H9 (cell line): ENCODE measurements around the gene SRBD1. TPM values are rescaled to one million over a fixed set of nuclear protein-coding genes. Genes with fewer than 3 reads are reported as not detected.

Source experiments
- DNase-seq: peaks from one replicate; pipeline ENCODE4 v3.0.0-alpha.2; 2017
- H2AFZ ChIP-seq: one replicate; pipeline ENCODE4 v1.6.1; 2013; ENCODE audit warnings: mild to moderate bottlenecking, low read length, control low read depth, moderate library complexity
- H2AK5ac ChIP-seq: 2 replicates; pipeline ENCODE4 v1.6.1; 2013; ENCODE audit warnings: low read length, control low read depth, mixed read lengths; ENCODE audit not compliant: insufficient read length
- H2BK120ac ChIP-seq: one replicate; pipeline ENCODE4 v1.6.1; 2013; ENCODE audit warnings: low read depth, mild to moderate bottlenecking, low read length, control low read depth, inconsistent platforms; ENCODE audit not compliant: poor library complexity, severe bottlenecking
- H2BK12ac ChIP-seq: 2 replicates; pipeline ENCODE4 v1.6.1; 2013; ENCODE audit warnings: low read length, control low read depth, mixed read lengths, low read depth; ENCODE audit not compliant: insufficient read length
- H2BK15ac ChIP-seq: 2 replicates; pipeline ENCODE4 v1.6.1; 2013; ENCODE audit warnings: low read depth, low read length, control low read depth
- H2BK20ac ChIP-seq: one replicate; pipeline ENCODE4 v1.6.1; 2013; ENCODE audit warnings: low read depth, mild to moderate bottlenecking, low read length, control low read depth, inconsistent platforms; ENCODE audit not compliant: poor library complexity, severe bottlenecking
- H2BK5ac ChIP-seq: 2 replicates; pipeline ENCODE4 v1.6.1; 2013; ENCODE audit warnings: low read length, control low read depth, mixed read lengths; ENCODE audit not compliant: insufficient read length
- H3K14ac ChIP-seq: 2 replicates; pipeline ENCODE4 v1.6.1; 2013; ENCODE audit warnings: low read length, control low read depth; ENCODE audit not compliant: insufficient read depth
- H3K18ac ChIP-seq: 2 replicates; pipeline ENCODE4 v1.6.1; 2013; ENCODE audit warnings: low read depth, mild to moderate bottlenecking, mixed read lengths, low read length, control low read depth; ENCODE audit not compliant: insufficient read length
- H3K23ac ChIP-seq: 2 replicates; pipeline ENCODE4 v1.6.1; 2013; ENCODE audit warnings: low read length, control low read depth, mixed read lengths, low read depth; ENCODE audit not compliant: insufficient read length
- H3K23me2 ChIP-seq: 2 replicates; pipeline ENCODE4 v1.6.1; 2013; ENCODE audit warnings: low read depth, mild to moderate bottlenecking, mixed read lengths, low read length, control low read depth; ENCODE audit not compliant: insufficient read length, poor library complexity, severe bottlenecking
- H3K27ac ChIP-seq: 2 replicates; pipeline ENCODE4 v1.5.1; 2013; ENCODE audit warnings: low read length, control low read depth, mixed read lengths, low read depth; ENCODE audit not compliant: insufficient read length
- H3K27me3 ChIP-seq: 2 replicates; pipeline ENCODE4 v1.6.1; 2013; ENCODE audit warnings: low read length, control low read depth, inconsistent platforms; ENCODE audit not compliant: insufficient read depth
- H3K4ac ChIP-seq: 2 replicates; pipeline ENCODE4 v1.6.1; 2013; ENCODE audit warnings: low read depth, mild to moderate bottlenecking, control low read depth, inconsistent platforms, low read length, moderate library complexity
- H3K4me1 ChIP-seq: 2 replicates; pipeline ENCODE4 v1.6.1; 2013; ENCODE audit warnings: low read length, control low read depth, inconsistent platforms; ENCODE audit not compliant: insufficient read depth
- H3K4me2 ChIP-seq: 2 replicates; pipeline ENCODE4 v1.6.1; 2013; ENCODE audit warnings: low read length, control low read depth, mixed read lengths; ENCODE audit not compliant: insufficient read length, insufficient read depth
- H3K56ac ChIP-seq: 2 replicates; pipeline ENCODE4 v1.6.1; 2013; ENCODE audit warnings: low read depth, mild to moderate bottlenecking, mixed read lengths, low read length, control low read depth; ENCODE audit not compliant: insufficient read length
- H3K79me1 ChIP-seq: 2 replicates; pipeline ENCODE4 v1.6.1; 2013; ENCODE audit warnings: low read depth, mild to moderate bottlenecking, moderate library complexity, low read length, control low read depth, inconsistent platforms; ENCODE audit not compliant: insufficient read depth, poor library complexity, severe bottlenecking
- H3K79me2 ChIP-seq: 2 replicates; pipeline ENCODE4 v1.6.1; 2013; ENCODE audit warnings: low read length, control low read depth, inconsistent platforms; ENCODE audit not compliant: insufficient read depth
- H3K9ac ChIP-seq: 2 replicates; pipeline ENCODE4 v1.6.1; 2013; ENCODE audit warnings: low read length, control low read depth, mixed read lengths; ENCODE audit not compliant: insufficient read length; ENCODE audit errors: extremely low read depth
- H3K9me3 ChIP-seq: one replicate; pipeline ENCODE4 v1.6.1; 2013; ENCODE audit warnings: low read depth, low read length, inconsistent platforms; ENCODE audit not compliant: control insufficient read depth
- H3T11ph ChIP-seq: one replicate; pipeline ENCODE4 v1.6.1; 2013; ENCODE audit warnings: mild to moderate bottlenecking, low read length, control low read depth, inconsistent platforms
- H4K20me1 ChIP-seq: one replicate; pipeline ENCODE4 v1.6.1; 2013; ENCODE audit not compliant: control insufficient read depth, insufficient read length, insufficient read depth
- H4K5ac ChIP-seq: 2 replicates; pipeline ENCODE4 v1.6.1; 2013; ENCODE audit warnings: low read depth, mild to moderate bottlenecking, mixed read lengths, low read length, control low read depth; ENCODE audit not compliant: insufficient read length
- H4K8ac ChIP-seq: replicated peaks from 2 replicates; pipeline ENCODE4 v1.6.1; 2013; ENCODE audit warnings: low read length, control low read depth, mixed read lengths, low read depth; ENCODE audit not compliant: insufficient read length
- H4K91ac ChIP-seq: 2 replicates; pipeline ENCODE4 v1.6.1; 2013; ENCODE audit warnings: low read depth, mild to moderate bottlenecking, moderate library complexity, mixed read lengths, low read length, control low read depth; ENCODE audit not compliant: insufficient read length
- H3K27ac Mint-ChIP-seq, 3 experiments: 2 replicates in 2 of 3; 3 replicates in 1 of 3; pipeline ENCODE4 v1.8.0; 2020 to 2021; ENCODE audit warnings: mixed read lengths in 3 of 3, mild to moderate bottlenecking in 1 of 3, moderate library complexity in 1 of 3
- H3K27me3 Mint-ChIP-seq: 2 replicates; pipeline ENCODE4 v1.8.0; 2021; ENCODE audit warnings: low read depth, mild to moderate bottlenecking, moderate library complexity, mixed read lengths
- H3K36me3 Mint-ChIP-seq, 3 experiments: 2 replicates in 2 of 3; 3 replicates in 1 of 3; pipeline ENCODE4 v1.8.0; 2020 to 2021; ENCODE audit warnings: low read depth in 3 of 3, mixed read lengths in 3 of 3; ENCODE audit not compliant: insufficient read depth in 1 of 3
- H3K4me1 Mint-ChIP-seq, 2 experiments: 2 replicates each; pipeline ENCODE4 v1.8.0; 2020; ENCODE audit warnings: mixed read lengths in 2 of 2
- H3K4me3 Mint-ChIP-seq, 2 experiments: 2 replicates in 1 of 2; 3 replicates in 1 of 2; pipeline ENCODE4 v1.8.0; 2020 to 2021; ENCODE audit warnings: mild to moderate bottlenecking in 2 of 2, mixed read lengths in 2 of 2, moderate library complexity in 1 of 2
- H3K9me3 Mint-ChIP-seq, 2 experiments: 2 replicates in 1 of 2; 3 replicates in 1 of 2; pipeline ENCODE4 v1.8.0; 2020; ENCODE audit warnings: mild to moderate bottlenecking in 2 of 2, mixed read lengths in 2 of 2, moderate library complexity in 1 of 2
- CTCF ChIP-seq: fragments of 200-600 bp; sonication (generic); conservative IDR thresholded peaks from 3 replicates; pipeline ENCODE4 v1.8.0; 2021; ENCODE audit warnings: antibody characterized with exemption, mild to moderate bottlenecking
- WGBS: extraction: QIAGEN DNeasy Blood & Tissue Kit; methylation state at CpG from one replicate; pipeline ENCODE4 v1.1.7; 2013; ENCODE audit warnings: missing lambda C conversion rate, low lambda C conversion rate, mixed read lengths; ENCODE audit not compliant: insufficient read length; ENCODE audit errors: extremely low coverage; 5-methylcytosine and 5-hydroxymethylcytosine counted together
- total RNA-seq: library from RNA; stranded (reverse); gene quantifications from 2 replicates; pipeline ENCODE4 v1.2.1, GENCODE V29; 2021

SRBD1 gene
- total RNA-seq, 1 experiment from 2014 or later: 18.3 TPM

DNA sequence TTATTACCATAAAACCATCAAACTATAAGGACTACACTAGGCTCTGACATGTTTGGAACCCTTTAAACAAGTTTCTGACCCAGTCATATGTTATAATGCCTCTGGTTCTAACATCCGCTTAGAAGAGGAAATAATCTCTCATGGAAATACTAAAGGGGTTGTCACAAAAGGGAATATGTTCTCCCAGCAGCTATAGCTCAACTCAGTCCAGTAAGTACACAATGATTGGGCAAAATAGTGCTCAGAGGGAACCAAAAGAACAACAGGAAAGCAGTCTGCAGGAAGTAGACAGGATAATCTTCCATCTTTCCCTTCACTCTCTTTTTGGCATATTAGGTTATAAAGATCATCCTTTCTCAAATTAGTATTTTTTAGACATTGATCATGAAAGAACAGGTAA lies 4.3 kb downstream of the SRBD1 start:
- H3K79me2 ChIP-seq: peaks cover 1% of the 10 kb centered on the region; the same call in 1 of the 2 replicates
- H4K20me1 ChIP-seq: no peaks in the 10 kb centered on the region
- no CpG with 5 or more reads among the region's 1 CpG for WGBS
- no peak overlapping the region for H3K18ac ChIP-seq
- no peak overlapping the region for H3K23ac ChIP-seq
- H3K36me3 Mint-ChIP-seq: peaks cover 7 to 20% (median 16%) of the 10 kb centered on the region in 3 experiments; a peak in 6 of 7 replicates
- H3K4me2 ChIP-seq: no peak overlapping the region
- H2BK20ac ChIP-seq: no peak overlapping the region
- H3K23me2 ChIP-seq: no peaks in the 10 kb centered on the region
- H3K9me3 ChIP-seq: no peaks in the 10 kb centered on the region
- DNase-seq: no peak
- H3K9me3 Mint-ChIP-seq: no peaks in the 10 kb centered on the region
- no peak overlapping the region for H2AK5ac ChIP-seq
- no peak overlapping the region for H2BK12ac ChIP-seq
- no peak overlapping the region for H4K91ac ChIP-seq
- peaks cover 19 to 24% of the 10 kb centered on the region in 2 experiments for H3K4me1 Mint-ChIP-seq
- no peaks in the 10 kb centered on the region for H3K27me3 ChIP-seq
- no peak overlapping the region for H3K14ac ChIP-seq
- H3K27ac ChIP-seq: no peak overlapping the region
- no peak for TF ChIP-seq CTCF
- no peak overlapping the region for H3K56ac ChIP-seq
- H2AFZ ChIP-seq: no peak overlapping the region
- H4K5ac ChIP-seq: no peak overlapping the region
- H2BK15ac ChIP-seq: no peak overlapping the region
- no peak overlapping the region for H4K8ac ChIP-seq
- H3K9ac ChIP-seq: no peak overlapping the region
- H3K4me3 Mint-ChIP-seq: no peak overlapping the region
- no peak overlapping the region for H3T11ph ChIP-seq
- H3K79me1 ChIP-seq: peaks cover 5% of the 10 kb centered on the region
- H2BK120ac ChIP-seq: no peak overlapping the region
- H3K4me1 ChIP-seq: no peaks in the 10 kb centered on the region
- H3K4ac ChIP-seq: no peak overlapping the region
- H2BK5ac ChIP-seq: no peak overlapping the region
- no peak overlapping the region for H3K27ac Mint-ChIP-seq
- no peaks in the 10 kb centered on the region; the same call in 1 of the 2 replicates for H3K27me3 Mint-ChIP-seq
